ENCODE data around the gene ARIH2.

The ARIH2 gene

DNA sequence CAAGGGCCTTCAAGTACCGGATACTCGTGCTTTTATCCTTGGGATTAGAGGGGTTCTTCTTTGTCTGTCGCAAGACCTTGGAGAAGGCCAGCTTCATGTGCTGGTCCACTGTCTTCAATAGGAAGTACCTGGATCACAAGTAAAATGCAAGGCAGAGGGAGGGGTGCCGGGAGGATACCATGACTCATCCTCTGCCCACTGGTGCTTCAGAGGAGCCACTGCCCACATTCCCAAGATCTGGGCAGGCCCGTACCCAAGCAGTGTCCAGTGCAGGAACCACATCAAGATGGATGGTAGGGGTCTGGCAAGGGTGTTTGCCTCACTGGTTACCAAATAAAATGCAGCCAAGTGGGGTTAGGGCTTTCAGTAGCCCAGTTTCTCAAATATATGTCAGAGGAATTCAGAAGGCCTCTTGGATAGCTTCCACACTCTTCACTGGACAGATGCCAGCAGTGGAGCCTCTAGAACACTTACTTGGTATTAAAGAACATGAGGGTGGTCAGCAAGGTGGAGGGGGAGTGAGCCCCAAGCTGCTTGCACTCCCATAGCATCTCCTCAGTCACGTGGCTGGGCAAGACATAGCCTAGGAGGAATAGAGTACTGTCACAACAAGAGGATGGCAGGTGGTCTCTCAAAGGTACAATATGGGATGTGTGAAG, 114.1 kb downstream of the ARIH2 start:
- TF ChIP-seq GATA2 (IDR thresholded peaks at IDR 0.05; ENCODE audit: low read depth, low read length), result no peak
- no peak for TF ChIP-seq GATA3 (IDR thresholded peaks at IDR 0.05; ENCODE audit: low read depth, low read length)

DNA sequence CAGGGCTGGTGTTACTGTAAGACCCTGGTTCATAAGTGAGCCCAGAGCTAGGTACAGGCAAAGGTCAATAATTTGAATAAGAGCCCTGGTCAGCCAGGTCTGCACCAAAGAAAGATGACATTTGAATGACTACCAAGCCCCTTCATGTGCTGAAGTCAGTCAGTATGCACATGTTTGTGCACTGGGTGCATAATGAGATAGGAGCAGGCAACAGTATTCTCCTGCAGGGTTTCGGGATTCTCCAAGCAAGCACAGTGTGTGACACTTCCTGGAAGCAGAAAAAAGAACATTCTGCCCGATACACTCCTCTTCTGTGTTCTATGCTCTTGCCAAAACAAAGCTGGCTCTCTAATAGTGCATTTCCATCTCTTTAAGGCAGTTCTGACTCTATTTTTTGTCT, 116.0 kb downstream of the ARIH2 start:
- no peak for TF ChIP-seq GATA3 (IDR thresholded peaks at IDR 0.05; ENCODE audit: low read depth, low read length)
- TF ChIP-seq GATA2 (IDR thresholded peaks at IDR 0.05; ENCODE audit: low read depth, low read length), result no peak

DNA sequence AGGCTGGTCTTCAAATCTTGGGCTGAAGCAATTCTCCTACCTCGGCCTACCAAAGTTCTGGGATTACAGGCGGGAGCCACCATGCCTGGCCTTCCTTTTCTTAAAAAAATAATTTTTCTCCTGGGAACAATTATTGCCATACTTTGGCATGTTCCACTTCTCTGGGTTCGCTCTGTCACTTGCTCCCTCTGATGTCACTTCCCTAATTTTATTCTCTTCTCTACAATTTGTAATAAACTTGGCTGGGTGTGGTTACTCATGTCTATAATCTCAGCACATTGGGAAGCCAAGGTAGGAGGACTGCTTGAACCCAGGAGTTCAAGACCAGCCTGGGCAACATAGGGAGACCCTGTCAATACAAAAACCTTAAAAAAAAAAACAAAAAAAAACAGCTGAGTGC, 116.6 kb downstream of the ARIH2 start:
- no peak for TF ChIP-seq GATA2 (IDR thresholded peaks at IDR 0.05; ENCODE audit: low read depth, low read length)
- TF ChIP-seq GATA3 (IDR thresholded peaks at IDR 0.05; ENCODE audit: low read depth, low read length), result no peak
